OCI-LY3 (cell line): ENCODE data around the gene SPIRE1.

ENCODE experiments used
- H2AFZ ChIP-seq: fragments of 200-600, 300-600 bp; shearing (Covaris generic); 2 replicates; pipeline ENCODE4 v1.6.0; 2014; ENCODE audit warnings: antibody characterized with exemption, low read depth, low read length
- H3K27ac ChIP-seq: fragments of 200-600, 300-600 bp; sonication (generic); 2 replicates; pipeline ENCODE4 v1.5.1; 2014; ENCODE audit warnings: mild to moderate bottlenecking, low read length, moderate library complexity, mixed read lengths
- H3K27me3 ChIP-seq: fragments of 200-600, 300-600 bp; sonication (generic); 2 replicates; pipeline ENCODE4 v1.6.1; 2014; ENCODE audit warnings: low read depth, low read length, mixed read lengths
- H3K36me3 ChIP-seq: fragments of 200-600, 300-600 bp; sonication (generic); replicated peaks from 2 replicates; pipeline ENCODE3; 2014; ENCODE audit warnings: low read depth, low read length, mixed read lengths
- H3K4me1 ChIP-seq: fragments of 300-600, 200-600 bp; sonication (generic); 2 replicates; pipeline ENCODE4 v1.6.1; 2014; ENCODE audit warnings: low read length, mixed read lengths
- H3K4me2 ChIP-seq: fragments of 200-600, 300-600 bp; sonication (generic); 2 replicates; pipeline ENCODE4 v1.6.1; 2014; ENCODE audit warnings: low read length, mixed read lengths
- H3K4me3 ChIP-seq: fragments of 300-600, 200-600 bp; sonication (generic); 2 replicates; pipeline ENCODE4 v1.5.1; 2014; ENCODE audit warnings: antibody characterized with exemption, mild to moderate bottlenecking, low read length, moderate library complexity
- H3K79me2 ChIP-seq: fragments of 300-600, 200-600 bp; shearing (Covaris generic); 2 replicates; pipeline ENCODE4 v1.6.1; 2014; ENCODE audit warnings: mild to moderate bottlenecking, low read length, mixed read lengths
- H3K9ac ChIP-seq: fragments of 300-600, 200-600 bp; shearing (Covaris generic); 2 replicates; pipeline ENCODE4 v1.6.0; 2014; ENCODE audit warnings: mild to moderate bottlenecking, low read length, moderate library complexity
- H3K9me3 ChIP-seq: fragments of 200-600, 300-600 bp; shearing (Covaris generic); 2 replicates; pipeline ENCODE4 v1.6.1; 2014; ENCODE audit warnings: low read length, mixed read lengths; ENCODE audit not compliant: insufficient read depth
- H4K20me1 ChIP-seq: fragments of 200-600, 300-600 bp; sonication (generic); 2 replicates; pipeline ENCODE4 v1.6.1; 2016; ENCODE audit warnings: low read length, mixed read lengths; ENCODE audit not compliant: insufficient read depth
- EZH2phosphoT487 ChIP-seq: fragments of 200-600 bp; shearing (Covaris generic); IDR thresholded peaks from 2 replicates; pipeline ENCODE4 v1.6.1; 2018; ENCODE audit warnings: antibody characterized with exemption, mixed run types, low read depth
- TF ChIP-seq, protein P1 (sequence below): fragments of 200-600, 300-600 bp; sonication (generic); IDR thresholded peaks from 2 replicates; pipeline ENCODE4 v1.5.1; 2014; ENCODE audit warnings: antibody characterized with exemption, low read length, low read depth

SPIRE1 gene

DNA sequence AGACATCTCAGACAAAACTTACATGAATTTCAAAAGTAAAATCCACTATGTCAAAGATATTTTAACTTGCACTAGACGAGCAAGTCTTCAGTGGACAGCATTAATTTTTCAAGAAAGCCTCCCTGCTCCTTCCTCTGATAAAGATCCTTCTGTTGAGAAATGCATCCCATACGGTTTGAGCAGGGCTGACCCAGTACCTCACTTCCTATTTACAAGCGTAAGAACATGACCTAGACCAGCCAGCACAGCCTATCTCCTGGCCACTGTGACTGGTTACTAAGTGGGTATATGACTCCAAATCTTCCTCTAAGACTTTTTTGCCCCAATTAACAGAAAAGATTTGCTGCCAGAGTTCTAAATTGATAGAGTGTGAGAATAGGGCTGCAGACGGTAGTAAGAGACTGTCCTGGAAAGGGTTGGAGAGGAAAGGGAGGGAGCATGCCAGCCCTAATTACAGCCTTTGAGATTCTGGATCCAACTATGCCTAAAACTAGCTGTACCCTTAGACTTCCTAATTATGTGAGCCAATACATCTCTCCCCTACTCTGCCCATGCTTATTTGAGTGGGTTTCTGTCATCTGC, 141.8 kb downstream of the SPIRE1 start:
- no peaks in the 10 kb centered on the region for H4K20me1 ChIP-seq
- H3K36me3 ChIP-seq, result no peaks in the 10 kb centered on the region
- no peak overlapping the region for H3K9ac ChIP-seq
- H3K4me1 ChIP-seq, result peaks cover 5% of the 10 kb centered on the region
- H2AFZ ChIP-seq, result no peak overlapping the region
- no peak for TF ChIP-seq EZH2phosphoT487
- TF ChIP-seq, protein P1, sequence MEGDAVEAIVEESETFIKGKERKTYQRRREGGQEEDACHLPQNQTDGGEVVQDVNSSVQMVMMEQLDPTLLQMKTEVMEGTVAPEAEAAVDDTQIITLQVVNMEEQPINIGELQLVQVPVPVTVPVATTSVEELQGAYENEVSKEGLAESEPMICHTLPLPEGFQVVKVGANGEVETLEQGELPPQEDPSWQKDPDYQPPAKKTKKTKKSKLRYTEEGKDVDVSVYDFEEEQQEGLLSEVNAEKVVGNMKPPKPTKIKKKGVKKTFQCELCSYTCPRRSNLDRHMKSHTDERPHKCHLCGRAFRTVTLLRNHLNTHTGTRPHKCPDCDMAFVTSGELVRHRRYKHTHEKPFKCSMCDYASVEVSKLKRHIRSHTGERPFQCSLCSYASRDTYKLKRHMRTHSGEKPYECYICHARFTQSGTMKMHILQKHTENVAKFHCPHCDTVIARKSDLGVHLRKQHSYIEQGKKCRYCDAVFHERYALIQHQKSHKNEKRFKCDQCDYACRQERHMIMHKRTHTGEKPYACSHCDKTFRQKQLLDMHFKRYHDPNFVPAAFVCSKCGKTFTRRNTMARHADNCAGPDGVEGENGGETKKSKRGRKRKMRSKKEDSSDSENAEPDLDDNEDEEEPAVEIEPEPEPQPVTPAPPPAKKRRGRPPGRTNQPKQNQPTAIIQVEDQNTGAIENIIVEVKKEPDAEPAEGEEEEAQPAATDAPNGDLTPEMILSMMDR, result no peak
- no peak overlapping the region for H3K4me3 ChIP-seq
- no peak overlapping the region for H3K4me2 ChIP-seq
- no peak overlapping the region for H3K27ac ChIP-seq
- no peaks in the 10 kb centered on the region for H3K9me3 ChIP-seq
- no peaks in the 10 kb centered on the region for H3K27me3 ChIP-seq
- no peaks in the 10 kb centered on the region for H3K79me2 ChIP-seq

- TF ChIP-seq, protein P1, result no peak
- no peak overlapping the region for H3K4me3 ChIP-seq
- H3K27me3 ChIP-seq, result no peaks in the 10 kb centered on the region
- H3K4me1 ChIP-seq, result peaks cover 2% of the 10 kb centered on the region
- H3K79me2 ChIP-seq, result no peaks in the 10 kb centered on the region
- no peak overlapping the region for H3K9ac ChIP-seq
- peaks cover 3% of the 10 kb centered on the region for H3K36me3 ChIP-seq
- H4K20me1 ChIP-seq, result no peaks in the 10 kb centered on the region
- H3K4me2 ChIP-seq, result no peak overlapping the region
- H3K27ac ChIP-seq, result no peak overlapping the region
- H3K9me3 ChIP-seq, result no peaks in the 10 kb centered on the region
- H2AFZ ChIP-seq, result no peak overlapping the region
Measured at GRCh38 chr18:12515550-12515949, 142.4 kb downstream of the SPIRE1 start.

GRCh38 chr18:12507007-12507406, 150.9 kb downstream of the SPIRE1 start:
- no peak overlapping the region for H3K9ac ChIP-seq
- no peak overlapping the region for H2AFZ ChIP-seq
- H3K4me2 ChIP-seq, result no peak overlapping the region
- H3K79me2 ChIP-seq, result no peaks in the 10 kb centered on the region
- TF ChIP-seq, protein P1, result no peak
- TF ChIP-seq EZH2phosphoT487, result no peak
- H4K20me1 ChIP-seq, result no peaks in the 10 kb centered on the region
- peaks cover 3% of the 10 kb centered on the region for H3K36me3 ChIP-seq
- no peaks in the 10 kb centered on the region for H3K4me1 ChIP-seq
- H3K27ac ChIP-seq, result no peak overlapping the region
- H3K9me3 ChIP-seq, result no peaks in the 10 kb centered on the region
- no peaks in the 10 kb centered on the region for H3K27me3 ChIP-seq
- no peak overlapping the region for H3K4me3 ChIP-seq

- TF ChIP-seq, protein P1, result no peak
- no peak for TF ChIP-seq EZH2phosphoT487
- no peaks in the 10 kb centered on the region for H3K27me3 ChIP-seq
Measured at GRCh38 chr18:12500986-12501385, 156.9 kb downstream of the SPIRE1 start.

More at GRCh38 chr18:12500986-12501385, 156.9 kb downstream of the SPIRE1 start:
- Histone ChIP-seq H4K20me1 (no peaks in the 10 kb centered on the region), H3K79me2 (no peaks in the 10 kb centered on the region), H3K36me3 (no peaks in the 10 kb centered on the region), H3K4me2 (no peak overlapping the region), H3K4me3 (no peak overlapping the region), H3K4me1 (no peaks in the 10 kb centered on the region), H3K9me3 (no peaks in the 10 kb centered on the region), H3K27ac (no peak overlapping the region), H3K9ac (no peak overlapping the region), H2AFZ (no peak overlapping the region)
